HG03565 (cell line): ENCODE data around the gene KNSTRN.

Experiments
- ATAC-seq: cut with Tn5 transposase; IDR thresholded peaks from one replicate; pipeline ENCODE4 v1.9.1; 2021; ENCODE audit warnings: mild to moderate bottlenecking, moderate library complexity; ENCODE audit not compliant: unreplicated experiment

KNSTRN gene

GRCh38 chr15:40382580-40383456 lies at the start of gene KNSTRN:
Gene KNSTRN (plus strand): TSS chr15:40382721. CDS start chr15:40382836, 115 bp downstream.
- ATAC-seq: peak; percentile 94

GRCh38 chr15:40333922-40334492 lies 48.5 kb upstream of the KNSTRN start:
- ATAC-seq: no peak

- ATAC-seq: no peak
Measured at GRCh38 chr15:40334541-40334940, 48.0 kb upstream of the KNSTRN start.

- ATAC-seq: no peak
Measured at GRCh38 chr15:40334941-40335795, 47.4 kb upstream of the KNSTRN start.

GRCh38 chr15:40335938-40336743 lies 46.4 kb upstream of the KNSTRN start:
- no peak for ATAC-seq

GRCh38 chr15:40336744-40337122 lies 45.8 kb upstream of the KNSTRN start:
- ATAC-seq: no peak

- no peak for ATAC-seq
Measured at GRCh38 chr15:40337597-40337996, 44.9 kb upstream of the KNSTRN start.

GRCh38 chr15:40338041-40338657 lies 44.4 kb upstream of the KNSTRN start:
- ATAC-seq: peak; percentile 54

GRCh38 chr15:40338921-40339620 lies 43.5 kb upstream of the KNSTRN start:
- ATAC-seq: no peak

GRCh38 chr15:40339621-40339945 lies 42.9 kb upstream of the KNSTRN start:
- ATAC-seq: no peak

GRCh38 chr15:40340038-40340739 lies 42.3 kb upstream of the KNSTRN start:
- ATAC-seq: no peak

- ATAC-seq: no peak
Measured at GRCh38 chr15:40340740-40341400, 41.7 kb upstream of the KNSTRN start, which contains the start of gene CCDC9B. Gene CCDC9B (minus strand): TSS chr15:40340939. CDS start chr15:40340819, 120 bp downstream.

GRCh38 chr15:40342416-40343320 lies 39.9 kb upstream of the KNSTRN start:
- no peak for ATAC-seq

- no peak for ATAC-seq
Measured at GRCh38 chr15:40343512-40343911, 39.0 kb upstream of the KNSTRN start.

- no peak for ATAC-seq
Measured at GRCh38 chr15:40344217-40344616, 38.3 kb upstream of the KNSTRN start.

GRCh38 chr15:40344631-40345120 lies 37.8 kb upstream of the KNSTRN start:
- ATAC-seq: no peak

GRCh38 chr15:40345225-40345866 lies 37.2 kb upstream of the KNSTRN start:
- ATAC-seq: no peak
